Measurements from ENCODE around the gene RPIA. TPM values are rescaled to one million over a fixed set of nuclear protein-coding genes. Genes with fewer than 3 reads are reported as not detected.

Gene RPIA
- total and polyA plus RNA-seq, 2 of the 13 experiments (the other 11 are each of a cell fraction or from before 2014, with no cell fraction given), result 13.3 to 23.9 TPM

- TF ChIP-seq PCBP2 (optimal IDR thresholded peaks at IDR 0.05; ENCODE audit: low read depth, low read length, poor library complexity, severe bottlenecking), result no peak
- no peak for TF ChIP-seq ZNF773 (CRISPR knock-in tag; IDR thresholded peaks at IDR 0.05; ENCODE audit: borderline replicate concordance)
- TF ChIP-seq ZKSCAN8 (CRISPR knock-in tag; IDR thresholded peaks at IDR 0.05; ENCODE audit: borderline replicate concordance), result 0 out of 2 replicates have a peak, but pooled peaks have one; percentile 51
Measured at GRCh38 chr2:88707003-88707402, 15.5 kb downstream of the RPIA start (continued).

- no TSS peak for BruUV-seq (replicated peaks)
- POLR2A ChIA-PET, result no interaction called here
- Histone ChIP-seq H3K79me2 (ENCODE audit: insufficient read depth, low read length) (peaks cover 8% of the 10 kb centered on the region), H2AFZ (ENCODE audit: low read length) (no peak overlapping the region), H3K27me3 (ENCODE audit: control insufficient read depth in 1 of 2, insufficient read depth in 2 of 2, low read length in 2 of 2) (no peaks in the 10 kb centered on the region), H4K20me1 (ENCODE audit: insufficient read depth, low read length) (no peaks in the 10 kb centered on the region), H3K36me3 (replicated peaks in 1 of 2; ENCODE audit: control insufficient read depth in 1 of 2, insufficient read depth in 2 of 2, low read length in 2 of 2) (peaks cover 2 to 10% of the 10 kb centered on the region in 2 experiments; a peak in 2 of 5 replicates), H3K9me3 (ENCODE audit: low read length) (no peaks in the 10 kb centered on the region), H3K4me3 (replicated peaks in 1 of 3; ENCODE audit: insufficient read depth in 1 of 3, low read depth in 2 of 3, low read length in 3 of 3) (no peak overlapping the region), H3K27ac (ENCODE audit: extremely low read length, insufficient read depth, low read length) (no peak overlapping the region), H3K4me1 (ENCODE audit: insufficient read depth, low read length) (peaks cover 25% of the 10 kb centered on the region), H3K4me2 (ENCODE audit: low read depth, low read length) (no peak overlapping the region), H3K9ac (ENCODE audit: insufficient read depth, low read depth, low read length) (no peak overlapping the region)
- TF ChIP-seq, protein P1, sequence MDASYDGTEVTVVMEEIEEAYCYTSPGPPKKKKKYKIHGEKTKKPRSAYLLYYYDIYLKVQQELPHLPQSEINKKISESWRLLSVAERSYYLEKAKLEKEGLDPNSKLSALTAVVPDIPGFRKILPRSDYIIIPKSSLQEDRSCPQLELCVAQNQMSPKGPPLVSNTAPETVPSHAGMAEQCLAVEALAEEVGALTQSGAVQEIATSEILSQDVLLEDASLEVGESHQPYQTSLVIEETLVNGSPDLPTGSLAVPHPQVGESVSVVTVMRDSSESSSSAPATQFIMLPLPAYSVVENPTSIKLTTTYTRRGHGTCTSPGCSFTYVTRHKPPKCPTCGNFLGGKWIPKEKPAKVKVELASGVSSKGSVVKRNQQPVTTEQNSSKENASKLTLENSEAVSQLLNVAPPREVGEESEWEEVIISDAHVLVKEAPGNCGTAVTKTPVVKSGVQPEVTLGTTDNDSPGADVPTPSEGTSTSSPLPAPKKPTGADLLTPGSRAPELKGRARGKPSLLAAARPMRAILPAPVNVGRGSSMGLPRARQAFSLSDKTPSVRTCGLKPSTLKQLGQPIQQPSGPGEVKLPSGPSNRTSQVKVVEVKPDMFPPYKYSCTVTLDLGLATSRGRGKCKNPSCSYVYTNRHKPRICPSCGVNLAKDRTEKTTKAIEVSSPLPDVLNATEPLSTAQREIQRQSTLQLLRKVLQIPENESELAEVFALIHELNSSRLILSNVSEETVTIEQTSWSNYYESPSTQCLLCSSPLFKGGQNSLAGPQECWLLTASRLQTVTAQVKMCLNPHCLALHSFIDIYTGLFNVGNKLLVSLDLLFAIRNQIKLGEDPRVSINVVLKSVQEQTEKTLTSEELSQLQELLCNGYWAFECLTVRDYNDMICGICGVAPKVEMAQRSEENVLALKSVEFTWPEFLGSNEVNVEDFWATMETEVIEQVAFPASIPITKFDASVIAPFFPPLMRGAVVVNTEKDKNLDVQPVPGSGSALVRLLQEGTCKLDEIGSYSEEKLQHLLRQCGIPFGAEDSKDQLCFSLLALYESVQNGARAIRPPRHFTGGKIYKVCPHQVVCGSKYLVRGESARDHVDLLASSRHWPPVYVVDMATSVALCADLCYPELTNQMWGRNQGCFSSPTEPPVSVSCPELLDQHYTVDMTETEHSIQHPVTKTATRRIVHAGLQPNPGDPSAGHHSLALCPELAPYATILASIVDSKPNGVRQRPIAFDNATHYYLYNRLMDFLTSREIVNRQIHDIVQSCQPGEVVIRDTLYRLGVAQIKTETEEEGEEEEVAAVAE (CRISPR knock-in tag; IDR thresholded peaks at IDR 0.05; ENCODE audit: borderline replicate concordance), result no peak
- TF ChIP-seq CBX5 (CRISPR knock-in tag; IDR thresholded peaks at IDR 0.05; ENCODE audit: borderline replicate concordance), result no peak
- DNase-seq (ENCODE audit: low spot score) (no peak), FAIRE-seq (no peak), ATAC-seq (no peak)
- WGBS (ENCODE audit: low lambda C conversion rate), result 98% methylated on average over 4 of the region's 4 CpGs
- intact Hi-C loops (cut with micrococcal nuclease; ENCODE audit: unreplicated experiment) (no loop called here), in situ Hi-C loops (cut with HindIII; ENCODE audit: extremely low pct_ligation_motif_present, low pct_unique_long_range_greater_than_20kb) (no loop called here)
- CTCF ChIA-PET (ENCODE audit: low intra/inter-chr PET ratio, low total read pairs), result no interaction called here
Measured at GRCh38 chr2:88709181-88709631, 17.7 kb downstream of the RPIA start.

Data from HepG2 (cell line).